Caco-2 (cell line): ENCODE measurements around the gene SLC26A9. TPM values are rescaled to one million over a fixed set of nuclear protein-coding genes. Genes with fewer than 3 reads are reported as not detected.

ENCODE experiments used
- BruUV-seq: library from RNA; stranded (reverse); fragments of 400-500 nt; replicated peaks from 2 replicates; lab custom pipeline; 2021; lab: Mats Ljungman, UMichigan
- CTCF ChIA-PET: fragments of 300-600 bp; sonication (Branson Sonifier 250); formaldehyde crosslinking; loops from one replicate; lab custom pipeline; 2022; ENCODE audit warnings: antibody characterized with exemption; lab: Charles Lee
- POLR2A ChIA-PET: fragments of 300-600 bp; sonication (Branson Sonifier 250); formaldehyde crosslinking; loops from one replicate; lab custom pipeline; 2022; ENCODE audit warnings: antibody characterized with exemption; lab: Charles Lee
- DNase-seq, 2 experiments: peaks; one replicate each; pipeline versions ENCODE4 v3.0.0 to v3.0.0-alpha.2; 2020 to 2022
- H3K27me3 ChIP-seq: replicated peaks from 2 replicates; pipeline ENCODE4 v1.6.0; 2011; ENCODE audit warnings: low read length; ENCODE audit not compliant: control insufficient read depth, insufficient read depth
- H3K36me3 ChIP-seq: 2 replicates; pipeline ENCODE4 v1.5.1; 2011; ENCODE audit warnings: low read length; ENCODE audit not compliant: control insufficient read depth, insufficient read depth
- H3K4me1 ChIP-seq: fragments of 250-450 bp; sonication (Bioruptor Pico); 2 replicates; pipeline ENCODE4 v1.5.1; 2020; ENCODE audit warnings: mild to moderate bottlenecking
- H3K4me3 ChIP-seq: 2 replicates; pipeline ENCODE4 v1.5.1; 2011; ENCODE audit warnings: low read depth, mild to moderate bottlenecking, control low read depth, low read length
- H3K9me3 ChIP-seq: fragments of 250-450 bp; sonication (Bioruptor Pico); 2 replicates; pipeline ENCODE4 v1.5.1; 2020; ENCODE audit warnings: mild to moderate bottlenecking, moderate library complexity
- H3K27ac Mint-ChIP-seq: one replicate; pipeline ENCODE4 v1.8.0; 2022; ENCODE audit warnings: mixed read lengths; ENCODE audit not compliant: unreplicated experiment
- H3K27me3 Mint-ChIP-seq: one replicate; pipeline ENCODE4 v1.8.0; 2022; ENCODE audit warnings: mixed read lengths; ENCODE audit not compliant: insufficient read depth, unreplicated experiment
- H3K36me3 Mint-ChIP-seq: one replicate; pipeline ENCODE4 v1.8.0; 2022; ENCODE audit warnings: mild to moderate bottlenecking, mixed read lengths; ENCODE audit not compliant: insufficient read depth, unreplicated experiment
- H3K4me1 Mint-ChIP-seq: one replicate; pipeline ENCODE4 v1.8.0; 2022; ENCODE audit warnings: low read depth, mixed read lengths; ENCODE audit not compliant: unreplicated experiment
- H3K4me3 Mint-ChIP-seq: one replicate; pipeline ENCODE4 v1.8.0; 2022; ENCODE audit warnings: mild to moderate bottlenecking, moderate library complexity, mixed read lengths; ENCODE audit not compliant: unreplicated experiment
- H3K9me3 Mint-ChIP-seq: one replicate; pipeline ENCODE4 v1.8.0; 2022; ENCODE audit warnings: mixed read lengths; ENCODE audit not compliant: unreplicated experiment
- intact Hi-C: fragments of 100-400 bp; cut with micrococcal nuclease; formaldehyde crosslinking; loops from one replicate; pipeline ENCODE4 v1.10.0; 2022; ENCODE audit not compliant: unreplicated experiment
- total RNA-seq: library from RNA; stranded (reverse); gene quantifications from 2 replicates; pipeline ENCODE4 v1.2.3, GENCODE V29; 2022
- TF ChIP-seq, protein P1 (sequence below), 2 experiments: fragments of 200-600 bp in 1 of 2; IDR thresholded peaks; 1 replicate in 1 of 2; 2 replicates in 1 of 2; pipeline versions ENCODE4 v1.5.1 to v1.8.0; 2011 to 2022; ENCODE audit warnings: antibody characterized with exemption in 1 of 2, control low read depth in 1 of 2, inconsistent platforms in 1 of 2, low read depth in 1 of 2, low read length in 1 of 2, mild to moderate bottlenecking in 1 of 2, moderate library complexity in 1 of 2; ENCODE audit not compliant: insufficient read depth in 1 of 2, severe bottlenecking in 1 of 2, unreplicated experiment in 1 of 2

The SLC26A9 gene
- total RNA-seq, 1 experiment from 2014 or later: not detected

DNA sequence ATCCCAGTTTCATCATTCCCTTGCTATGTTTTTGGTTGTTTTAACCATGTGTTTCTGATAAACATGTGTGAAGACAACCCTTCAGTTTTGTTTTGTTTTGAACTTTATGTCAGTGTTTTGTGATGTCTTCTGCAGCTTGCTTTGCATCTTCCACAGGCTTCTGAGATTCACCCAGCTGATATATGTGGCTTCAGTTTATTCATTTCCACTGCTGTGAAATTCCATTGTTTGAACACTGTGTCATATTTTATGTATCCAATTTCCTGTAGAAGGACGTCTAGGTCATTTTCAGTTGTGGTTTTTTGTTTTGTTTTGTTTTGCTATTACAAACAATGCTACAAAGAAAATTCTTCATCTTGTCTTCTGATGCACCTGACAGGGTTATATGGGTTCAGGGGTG lies 27.2 kb upstream of the SLC26A9 start:
- intact Hi-C loops: no loop called here
- ChIA-PET CTCF (interaction anchor here (0.8 kb wide), 1 partner anchor 51 kb away, joined by 4 read pairs; no protein-coding TSS in a partner anchor), POLR2A (no interaction called here)
- no peak overlapping the region for H3K27ac Mint-ChIP-seq
- no peaks in the 10 kb centered on the region for H3K4me1 Mint-ChIP-seq
- no peaks in the 10 kb centered on the region for H3K36me3 ChIP-seq
- H3K4me3 Mint-ChIP-seq: no peak overlapping the region
- no TSS peak for BruUV-seq
- no peaks in the 10 kb centered on the region for H3K4me1 ChIP-seq
- H3K36me3 Mint-ChIP-seq: no peaks in the 10 kb centered on the region
- no peaks in the 10 kb centered on the region for H3K27me3 ChIP-seq
- no peak for DNase-seq
- peaks cover 3% of the 10 kb centered on the region for H3K27me3 Mint-ChIP-seq
- H3K9me3 ChIP-seq: no peaks in the 10 kb centered on the region
- H3K4me3 ChIP-seq: no peak overlapping the region
- H3K9me3 Mint-ChIP-seq: peaks cover 26% of the 10 kb centered on the region
- TF ChIP-seq, protein P1, sequence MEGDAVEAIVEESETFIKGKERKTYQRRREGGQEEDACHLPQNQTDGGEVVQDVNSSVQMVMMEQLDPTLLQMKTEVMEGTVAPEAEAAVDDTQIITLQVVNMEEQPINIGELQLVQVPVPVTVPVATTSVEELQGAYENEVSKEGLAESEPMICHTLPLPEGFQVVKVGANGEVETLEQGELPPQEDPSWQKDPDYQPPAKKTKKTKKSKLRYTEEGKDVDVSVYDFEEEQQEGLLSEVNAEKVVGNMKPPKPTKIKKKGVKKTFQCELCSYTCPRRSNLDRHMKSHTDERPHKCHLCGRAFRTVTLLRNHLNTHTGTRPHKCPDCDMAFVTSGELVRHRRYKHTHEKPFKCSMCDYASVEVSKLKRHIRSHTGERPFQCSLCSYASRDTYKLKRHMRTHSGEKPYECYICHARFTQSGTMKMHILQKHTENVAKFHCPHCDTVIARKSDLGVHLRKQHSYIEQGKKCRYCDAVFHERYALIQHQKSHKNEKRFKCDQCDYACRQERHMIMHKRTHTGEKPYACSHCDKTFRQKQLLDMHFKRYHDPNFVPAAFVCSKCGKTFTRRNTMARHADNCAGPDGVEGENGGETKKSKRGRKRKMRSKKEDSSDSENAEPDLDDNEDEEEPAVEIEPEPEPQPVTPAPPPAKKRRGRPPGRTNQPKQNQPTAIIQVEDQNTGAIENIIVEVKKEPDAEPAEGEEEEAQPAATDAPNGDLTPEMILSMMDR (IDR thresholded peaks at IDR 0.05; ENCODE audit: insufficient read depth in 1 of 2, low read depth in 1 of 2, low read length in 1 of 2, severe bottlenecking in 1 of 2, unreplicated experiment in 1 of 2): no peak

DNA sequence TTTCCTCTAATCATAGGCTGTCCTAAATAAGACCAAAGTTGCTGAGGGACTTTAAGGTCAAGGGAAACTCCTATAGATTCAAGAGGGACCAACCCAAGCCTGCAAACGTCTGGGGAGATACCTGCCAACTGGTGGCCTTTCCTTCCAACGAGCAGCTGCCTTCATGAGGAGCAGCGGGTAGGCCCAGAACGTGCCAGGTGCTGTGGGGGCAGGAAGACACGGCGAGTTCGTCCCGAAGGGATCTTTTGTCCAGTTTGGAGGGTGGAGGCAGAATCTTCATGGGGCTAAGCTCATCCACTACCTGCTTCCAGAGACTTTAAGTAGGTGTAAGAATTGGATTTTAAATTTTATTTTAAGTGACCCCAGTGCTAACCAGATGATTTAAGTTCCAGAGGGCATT lies 26.0 kb upstream of the SLC26A9 start:
- Mint-ChIP-seq H3K36me3 (no peaks in the 10 kb centered on the region), H3K27ac (no peak overlapping the region), H3K4me3 (no peak overlapping the region), H3K9me3 (peaks cover 14% of the 10 kb centered on the region), H3K4me1 (no peaks in the 10 kb centered on the region), H3K27me3 (peaks cover 3% of the 10 kb centered on the region)
- TF ChIP-seq, protein P1 (IDR thresholded peaks at IDR 0.05; ENCODE audit: insufficient read depth in 1 of 2, low read depth in 1 of 2, low read length in 1 of 2, severe bottlenecking in 1 of 2, unreplicated experiment in 1 of 2): no peak
- Histone ChIP-seq H3K36me3 (no peaks in the 10 kb centered on the region), H3K4me1 (no peaks in the 10 kb centered on the region), H3K27me3 (no peaks in the 10 kb centered on the region), H3K9me3 (no peaks in the 10 kb centered on the region), H3K4me3 (no peak overlapping the region)
- CTCF ChIA-PET: no interaction called here
- no peak for DNase-seq
- no TSS peak for BruUV-seq
- intact Hi-C loops: no loop called here
- POLR2A ChIA-PET: no interaction called here

DNA sequence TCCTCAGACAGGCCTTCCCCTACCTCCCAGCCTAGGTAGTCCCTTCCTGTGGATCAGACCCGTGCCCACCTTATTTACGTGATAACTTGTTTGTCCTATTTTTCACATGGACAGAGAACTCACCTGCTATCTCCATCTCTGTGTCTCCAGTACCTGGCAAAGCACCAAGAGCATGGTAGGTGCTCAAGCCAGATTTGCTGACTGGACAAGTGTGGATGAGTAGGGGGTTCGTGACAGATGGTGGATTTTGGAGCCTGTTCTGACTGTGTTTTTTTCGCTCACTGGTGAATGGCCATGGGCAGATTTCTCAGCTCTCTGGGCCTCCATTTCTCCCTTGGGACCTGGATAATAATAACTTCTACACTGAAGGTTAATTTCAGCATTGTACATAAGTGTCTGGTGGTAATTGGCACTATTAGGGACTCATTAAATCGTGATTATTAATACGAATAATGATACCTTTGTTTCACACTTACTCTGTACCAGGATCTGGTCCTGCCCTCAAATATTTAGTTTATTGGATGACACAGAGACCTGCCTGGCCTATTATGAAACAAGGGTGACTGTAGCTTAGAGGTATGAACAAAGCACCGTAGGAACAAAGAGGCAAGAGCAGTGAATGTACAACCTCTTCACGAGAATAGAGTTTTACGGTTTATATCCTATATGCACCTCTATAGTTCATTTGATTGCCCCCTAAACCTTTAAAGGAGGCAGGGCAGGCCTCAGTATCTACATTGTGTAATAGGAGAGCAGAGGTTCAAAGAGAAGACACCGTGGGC lies 24.5 kb upstream of the SLC26A9 start:
- POLR2A ChIA-PET: no interaction called here
- intact Hi-C loops: no loop called here
- Mint-ChIP-seq H3K27me3 (no peaks in the 10 kb centered on the region), H3K36me3 (no peaks in the 10 kb centered on the region), H3K4me1 (no peaks in the 10 kb centered on the region), H3K9me3 (no peaks in the 10 kb centered on the region), H3K4me3 (no peak overlapping the region), H3K27ac (no peak overlapping the region)
- Histone ChIP-seq H3K4me1 (no peaks in the 10 kb centered on the region), H3K9me3 (no peaks in the 10 kb centered on the region), H3K4me3 (no peak overlapping the region), H3K36me3 (no peaks in the 10 kb centered on the region), H3K27me3 (no peaks in the 10 kb centered on the region)
- no TSS peak for BruUV-seq
- no peak for DNase-seq
- CTCF ChIA-PET: interaction anchor here (2.3 kb wide), 1 partner anchor 9 kb away, joined by 13 read pairs; no protein-coding TSS in a partner anchor
- TF ChIP-seq, protein P1 (IDR thresholded peaks at IDR 0.05; ENCODE audit: insufficient read depth in 1 of 2, low read depth in 1 of 2, low read length in 1 of 2, severe bottlenecking in 1 of 2, unreplicated experiment in 1 of 2): no peak
